Rectal smooth muscle tissue (tissue), 1 donor: ENCODE measurements around the gene WDTC1.
"Not testable (repeated sequence)": the region's sequence is repeated elsewhere in the genome, so short reads cannot be mapped to it uniquely, and the experiment has no call there.

ENCODE experiments used
- H3K27ac ChIP-seq: one replicate; pipeline ENCODE4 v1.7.0; 2013; ENCODE audit warnings: low read depth, low read length, inconsistent platforms
- H3K27me3 ChIP-seq: one replicate; pipeline ENCODE4 v1.7.0; 2013; ENCODE audit warnings: low read length; ENCODE audit not compliant: control insufficient read depth, insufficient read depth
- H3K36me3 ChIP-seq: one replicate; pipeline ENCODE4 v1.7.0; 2013; ENCODE audit warnings: low read length; ENCODE audit not compliant: control insufficient read depth, insufficient read depth
- H3K4me1 ChIP-seq: one replicate; pipeline ENCODE4 v1.7.0; 2013; ENCODE audit warnings: low read length; ENCODE audit not compliant: control insufficient read depth, insufficient read depth
- H3K4me3 ChIP-seq: one replicate; pipeline ENCODE4 v1.7.0; 2013; ENCODE audit warnings: low read length
- H3K9ac ChIP-seq: one replicate; pipeline ENCODE4 v1.7.0; 2013; ENCODE audit warnings: low read length

The WDTC1 gene, protein sequence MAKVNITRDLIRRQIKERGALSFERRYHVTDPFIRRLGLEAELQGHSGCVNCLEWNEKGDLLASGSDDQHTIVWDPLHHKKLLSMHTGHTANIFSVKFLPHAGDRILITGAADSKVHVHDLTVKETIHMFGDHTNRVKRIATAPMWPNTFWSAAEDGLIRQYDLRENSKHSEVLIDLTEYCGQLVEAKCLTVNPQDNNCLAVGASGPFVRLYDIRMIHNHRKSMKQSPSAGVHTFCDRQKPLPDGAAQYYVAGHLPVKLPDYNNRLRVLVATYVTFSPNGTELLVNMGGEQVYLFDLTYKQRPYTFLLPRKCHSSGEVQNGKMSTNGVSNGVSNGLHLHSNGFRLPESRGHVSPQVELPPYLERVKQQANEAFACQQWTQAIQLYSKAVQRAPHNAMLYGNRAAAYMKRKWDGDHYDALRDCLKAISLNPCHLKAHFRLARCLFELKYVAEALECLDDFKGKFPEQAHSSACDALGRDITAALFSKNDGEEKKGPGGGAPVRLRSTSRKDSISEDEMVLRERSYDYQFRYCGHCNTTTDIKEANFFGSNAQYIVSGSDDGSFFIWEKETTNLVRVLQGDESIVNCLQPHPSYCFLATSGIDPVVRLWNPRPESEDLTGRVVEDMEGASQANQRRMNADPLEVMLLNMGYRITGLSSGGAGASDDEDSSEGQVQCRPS

DNA sequence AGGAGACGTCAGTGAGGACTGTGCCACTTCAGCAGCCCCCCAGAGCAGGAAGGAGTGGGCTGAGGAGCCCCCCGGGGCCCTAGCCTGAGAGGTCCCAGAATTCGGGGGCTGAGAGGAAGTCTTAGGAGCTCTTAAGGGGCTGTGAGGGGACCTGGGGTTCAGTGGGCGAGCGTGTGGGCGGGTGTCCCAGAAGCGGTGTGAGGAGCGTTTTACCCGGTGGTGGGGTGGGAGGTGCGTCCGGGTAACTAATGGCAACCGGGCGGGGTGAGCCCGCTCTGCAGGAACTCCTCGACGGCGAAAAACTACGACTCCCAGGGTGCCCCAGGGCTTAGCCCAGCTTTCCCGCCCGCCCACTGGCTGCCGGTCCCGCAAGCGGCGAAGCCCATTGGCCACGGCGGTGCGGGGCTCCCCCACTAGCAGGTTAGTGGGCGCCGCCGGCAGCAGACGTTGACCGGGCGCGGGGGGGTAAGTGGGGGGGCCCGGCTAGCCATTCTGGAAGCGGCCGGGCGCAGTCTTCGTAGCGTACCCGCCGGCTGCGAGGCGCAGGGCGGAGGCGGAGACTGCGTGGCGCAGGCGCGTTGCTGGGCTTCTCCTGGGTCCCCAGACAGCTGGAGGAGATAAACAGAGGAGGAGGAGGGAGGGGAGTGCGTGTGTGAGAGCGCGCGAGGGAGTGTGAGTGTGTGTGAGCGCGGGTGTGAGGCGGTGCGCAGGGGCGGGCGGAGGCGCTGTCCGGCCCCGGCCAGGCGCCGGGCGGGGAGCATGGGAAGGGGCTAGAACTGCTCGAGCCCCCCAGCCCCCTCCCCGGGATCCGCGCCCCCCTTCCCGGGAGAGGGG lies at the start of gene WDTC1:
WDTC1 (plus strand) TSS at position 584 of the 834 bp plus-strand sequence. CDS start 26,423 bp downstream, outside the sequence.
- Histone ChIP-seq H3K4me1 (peaks cover 10% of the 10 kb centered on the region), H3K27me3 (no peaks in the 10 kb centered on the region), H3K9ac (peak within 1 kb of the TSS; percentile 57), H3K27ac (peak within 1 kb of the TSS; percentile 72), H3K36me3 (no peaks in the 10 kb centered on the region), H3K4me3 (peak within 1 kb of the TSS; percentile 82)

DNA sequence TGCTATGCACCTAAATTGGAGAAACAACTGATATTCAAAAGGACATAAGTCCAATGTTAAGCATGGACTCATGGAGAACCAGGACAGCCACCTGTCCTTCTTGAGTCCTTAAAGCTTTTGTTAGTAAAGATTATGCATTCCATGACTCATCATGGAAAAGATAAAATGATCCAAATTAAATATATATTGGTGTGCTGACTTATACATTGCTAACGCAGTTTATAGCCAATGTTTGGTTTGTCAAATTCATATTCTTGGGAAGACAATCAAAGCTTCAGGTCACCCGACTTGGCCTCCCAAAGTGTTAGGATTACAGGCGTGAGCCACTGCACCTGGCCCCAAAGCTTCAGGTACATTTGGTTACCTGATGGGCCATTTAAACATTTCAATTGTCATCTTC lies 49.8 kb upstream of the WDTC1 start:
- H3K4me3 ChIP-seq, H3K4me1 ChIP-seq, H3K27ac ChIP-seq: not testable (repeated sequence)

DNA sequence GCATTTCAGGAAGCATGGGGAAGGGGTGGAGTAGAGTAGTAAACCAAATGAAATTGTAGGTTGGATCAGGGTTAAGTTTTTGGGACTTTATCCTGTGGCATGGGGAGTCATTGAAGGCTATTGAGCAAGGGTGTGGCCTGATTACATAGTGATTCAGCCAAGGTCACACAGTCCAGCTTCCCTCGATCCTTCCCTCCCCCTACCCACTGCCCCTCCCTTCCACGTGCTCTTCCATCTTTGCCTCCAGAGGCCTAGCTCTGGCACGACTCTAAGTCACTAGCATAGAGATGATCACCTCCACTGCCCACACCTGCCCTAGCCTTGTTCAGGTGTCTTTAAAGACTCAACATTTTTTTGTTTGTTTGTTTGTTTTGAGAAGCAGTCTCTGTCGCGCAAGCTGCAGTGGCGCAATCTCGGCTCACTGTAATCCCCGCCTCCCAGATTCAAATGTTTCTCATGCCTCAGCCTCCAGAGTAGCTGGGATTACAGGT lies 42.3 kb upstream of the WDTC1 start:
- Histone ChIP-seq H3K9ac (no peak overlapping the region), H3K27me3 (no peaks in the 10 kb centered on the region), H3K4me1 (no peaks in the 10 kb centered on the region), H3K4me3 (no peak overlapping the region), H3K27ac (no peak overlapping the region), H3K36me3 (no peaks in the 10 kb centered on the region)

More for the DNA sequence above, 49.8 kb upstream of the WDTC1 start:
- H3K36me3 ChIP-seq, H3K9ac ChIP-seq, H3K27me3 ChIP-seq: not testable (repeated sequence)

DNA sequence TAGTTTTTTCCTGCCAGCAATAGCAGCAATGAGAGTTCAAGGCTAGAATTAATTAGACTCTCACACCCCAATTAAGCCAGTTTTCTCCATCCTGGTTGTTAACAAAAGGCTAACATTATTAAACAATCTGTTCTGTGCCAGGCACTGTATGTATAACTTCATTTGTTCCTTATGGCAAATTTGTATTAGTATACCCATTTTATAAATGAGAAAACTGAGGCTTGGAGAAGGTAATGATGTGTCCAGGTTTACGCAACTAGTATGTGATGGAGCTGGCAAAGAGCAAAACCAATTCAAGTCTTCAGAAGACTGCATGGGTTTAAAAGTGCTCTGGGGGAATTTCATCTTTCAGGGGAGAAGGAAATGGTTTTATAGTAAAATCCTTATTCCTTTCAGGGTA lies 41.2 kb upstream of the WDTC1 start:
- no peaks in the 10 kb centered on the region for H3K27me3 ChIP-seq
- H3K9ac ChIP-seq: no peak overlapping the region
- H3K36me3 ChIP-seq: no peaks in the 10 kb centered on the region
- no peak overlapping the region for H3K27ac ChIP-seq
- H3K4me3 ChIP-seq: no peak overlapping the region
- no peaks in the 10 kb centered on the region for H3K4me1 ChIP-seq

DNA sequence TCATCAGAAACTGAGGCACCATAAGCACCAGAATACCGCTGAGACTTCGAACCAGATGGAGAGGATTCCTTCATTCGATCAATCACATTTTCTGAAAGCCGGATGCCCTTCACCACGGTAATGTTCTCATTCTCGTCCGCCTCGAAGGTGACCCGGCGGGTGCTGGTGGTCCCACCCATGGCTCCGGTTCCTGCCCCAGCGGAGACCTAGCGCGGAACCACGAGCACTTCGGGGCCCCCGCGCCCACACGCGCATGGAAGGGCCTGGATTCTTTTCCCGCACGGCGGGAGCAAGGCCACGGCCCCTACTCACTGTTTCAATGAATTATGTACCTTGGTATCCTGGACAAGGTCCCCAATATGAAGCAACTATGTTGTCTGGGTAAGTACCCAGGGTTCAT lies 33.1 kb upstream of the WDTC1 start:
- Histone ChIP-seq H3K4me1 (no peaks in the 10 kb centered on the region), H3K36me3 (no peaks in the 10 kb centered on the region), H3K27ac (no peak overlapping the region), H3K4me3 (no peak overlapping the region), H3K27me3 (no peaks in the 10 kb centered on the region), H3K9ac (no peak overlapping the region)

DNA sequence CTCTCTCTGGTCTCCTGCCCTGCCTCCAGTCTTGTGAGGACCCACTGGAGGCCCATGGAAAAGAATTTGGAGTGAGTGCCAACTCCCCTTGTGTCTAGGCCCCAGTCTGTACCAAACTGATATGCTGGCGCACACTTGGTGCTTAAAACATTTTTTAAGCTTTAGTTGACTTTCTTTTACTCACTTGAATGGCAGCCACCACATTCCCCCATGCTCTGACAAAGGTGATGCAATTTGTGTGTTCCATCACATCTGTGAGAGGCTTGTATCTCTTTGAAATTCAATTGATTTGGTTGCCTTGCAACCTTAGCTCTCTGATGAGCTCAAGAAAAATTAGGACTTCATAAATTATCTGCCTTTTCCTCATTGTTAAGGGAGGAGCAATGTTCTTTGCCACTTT lies 30.5 kb upstream of the WDTC1 start:
- Histone ChIP-seq H3K27me3 (no peaks in the 10 kb centered on the region), H3K27ac (no peak overlapping the region), H3K4me3 (no peak overlapping the region), H3K36me3 (no peaks in the 10 kb centered on the region), H3K4me1 (no peaks in the 10 kb centered on the region), H3K9ac (no peak overlapping the region)

DNA sequence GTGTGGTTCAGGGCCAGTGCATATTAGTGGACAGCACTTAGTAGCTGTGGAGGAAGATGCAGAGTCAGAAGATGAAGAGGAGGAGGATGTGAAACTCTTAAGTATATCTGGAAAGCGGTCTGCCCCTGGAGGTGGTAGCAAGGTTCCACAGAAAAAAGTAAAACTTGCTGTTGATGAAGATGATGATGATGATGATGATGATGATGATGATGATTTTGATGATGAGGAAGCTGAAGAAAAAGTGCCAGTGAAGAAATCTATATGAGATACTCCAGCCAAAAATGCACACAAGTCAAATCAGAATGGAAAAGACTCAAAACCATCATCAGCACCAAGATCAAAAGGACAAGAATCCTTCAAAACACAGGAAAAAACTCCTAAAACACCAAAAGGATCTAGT lies 27.2 kb upstream of the WDTC1 start:
- H3K27me3 ChIP-seq, H3K4me3 ChIP-seq, H3K9ac ChIP-seq, H3K36me3 ChIP-seq, H3K4me1 ChIP-seq, H3K27ac ChIP-seq: not testable (repeated sequence)

DNA sequence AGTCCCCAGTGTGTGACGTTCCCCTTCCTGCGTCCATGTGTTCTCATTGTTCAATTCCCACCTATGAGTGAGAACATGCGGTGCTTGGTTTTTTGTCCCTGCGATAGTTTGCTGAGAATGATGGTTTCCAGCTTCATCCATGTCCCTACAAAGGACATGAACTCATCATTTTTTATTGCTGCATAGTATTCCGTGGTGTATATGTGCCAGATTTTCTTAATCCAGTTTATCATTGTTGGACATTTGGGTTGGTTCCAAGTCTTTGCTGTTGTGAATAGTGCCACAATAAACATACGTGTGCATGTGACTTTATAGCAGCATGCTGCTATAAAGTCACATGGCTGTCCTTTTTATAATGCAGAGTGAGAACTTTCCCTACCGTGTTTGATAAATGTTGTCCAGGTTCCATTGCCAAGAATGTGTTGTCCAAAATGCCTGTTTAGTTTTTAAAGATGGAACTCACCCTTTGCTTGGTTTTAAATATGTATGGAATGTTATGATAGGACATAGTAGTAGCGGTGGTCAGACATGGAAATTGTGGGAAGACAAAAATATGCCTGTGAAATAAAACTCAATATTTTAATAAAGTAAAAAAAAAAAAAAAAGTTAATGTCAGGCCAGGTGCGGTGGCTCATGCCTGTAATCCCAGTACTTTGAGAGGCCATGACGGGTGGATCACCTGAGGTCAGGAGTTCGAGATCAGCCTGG lies 26.1 kb upstream of the WDTC1 start:
- not testable (repeated sequence) for H3K4me1 ChIP-seq, H3K27me3 ChIP-seq, H3K4me3 ChIP-seq, H3K9ac ChIP-seq, H3K36me3 ChIP-seq, H3K27ac ChIP-seq

DNA sequence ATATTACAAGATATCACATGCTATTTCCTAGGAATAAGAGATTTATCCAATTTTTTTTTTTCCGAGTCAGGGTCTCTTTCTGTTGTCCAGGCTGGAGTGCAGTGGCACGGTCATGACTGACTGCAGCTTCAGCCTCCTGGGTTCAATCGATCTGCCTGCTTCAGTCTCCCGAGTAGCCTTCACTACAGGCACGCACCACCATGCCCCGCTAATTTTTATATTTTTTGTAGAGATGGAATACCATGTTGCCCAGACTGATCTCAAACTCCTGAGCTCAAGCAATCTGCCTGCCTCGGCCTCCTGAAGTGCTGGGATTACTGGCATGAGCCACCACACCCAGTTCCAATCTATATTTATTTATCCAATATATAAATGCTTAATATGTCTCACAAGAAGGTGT lies 18.0 kb upstream of the WDTC1 start:
- no peak overlapping the region for H3K9ac ChIP-seq
- H3K4me3 ChIP-seq: no peak overlapping the region
- H3K36me3 ChIP-seq: no peaks in the 10 kb centered on the region
- H3K27ac ChIP-seq: no peak overlapping the region
- no peaks in the 10 kb centered on the region for H3K4me1 ChIP-seq
- H3K27me3 ChIP-seq: no peaks in the 10 kb centered on the region

DNA sequence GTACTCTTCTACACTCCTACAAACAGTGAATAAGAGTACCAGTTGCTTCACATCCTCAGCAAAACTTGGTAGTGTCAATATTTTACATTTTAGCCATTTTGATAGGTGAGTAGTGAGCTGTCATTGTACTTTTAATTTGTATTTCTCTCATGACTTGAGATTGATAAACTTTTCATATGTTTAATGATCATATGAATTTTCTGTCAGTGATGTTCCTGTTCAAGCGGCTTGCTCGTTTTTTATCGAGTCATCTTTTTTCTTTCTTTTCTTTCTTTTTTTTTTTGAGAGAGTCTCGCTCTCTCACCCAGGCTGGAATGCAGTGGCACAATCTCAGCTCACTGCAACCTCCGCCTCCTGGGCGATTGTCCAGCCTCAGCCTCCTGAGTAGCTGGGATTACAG lies 17.0 kb upstream of the WDTC1 start:
- H3K9ac ChIP-seq: no peak overlapping the region
- H3K36me3 ChIP-seq: no peaks in the 10 kb centered on the region
- H3K4me3 ChIP-seq: no peak overlapping the region
- H3K4me1 ChIP-seq: no peaks in the 10 kb centered on the region
- H3K27me3 ChIP-seq: no peaks in the 10 kb centered on the region
- H3K27ac ChIP-seq: no peak overlapping the region

DNA sequence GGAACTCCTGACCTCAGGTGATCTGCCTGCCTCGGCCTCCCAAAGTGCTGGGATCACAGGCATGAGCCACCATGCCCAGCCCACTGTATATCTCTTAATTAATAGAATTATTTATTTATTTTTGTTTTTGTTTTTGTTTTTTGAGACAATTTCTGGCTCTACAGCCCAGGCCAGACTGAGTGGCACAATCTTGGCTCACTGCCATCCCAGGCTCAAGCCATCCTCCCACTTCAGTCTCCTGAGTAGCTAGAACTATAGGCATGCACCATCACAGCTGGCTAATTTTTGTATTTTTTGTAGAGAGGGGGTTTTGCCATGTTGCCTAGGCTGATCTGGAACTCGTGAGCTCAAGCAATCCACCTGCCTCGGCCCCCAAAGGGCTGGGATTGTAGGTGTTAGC lies 15.7 kb upstream of the WDTC1 start:
- no peak overlapping the region for H3K9ac ChIP-seq
- no peaks in the 10 kb centered on the region for H3K4me1 ChIP-seq
- H3K36me3 ChIP-seq: no peaks in the 10 kb centered on the region
- H3K27ac ChIP-seq: no peak overlapping the region
- H3K27me3 ChIP-seq: no peaks in the 10 kb centered on the region
- no peak overlapping the region for H3K4me3 ChIP-seq

DNA sequence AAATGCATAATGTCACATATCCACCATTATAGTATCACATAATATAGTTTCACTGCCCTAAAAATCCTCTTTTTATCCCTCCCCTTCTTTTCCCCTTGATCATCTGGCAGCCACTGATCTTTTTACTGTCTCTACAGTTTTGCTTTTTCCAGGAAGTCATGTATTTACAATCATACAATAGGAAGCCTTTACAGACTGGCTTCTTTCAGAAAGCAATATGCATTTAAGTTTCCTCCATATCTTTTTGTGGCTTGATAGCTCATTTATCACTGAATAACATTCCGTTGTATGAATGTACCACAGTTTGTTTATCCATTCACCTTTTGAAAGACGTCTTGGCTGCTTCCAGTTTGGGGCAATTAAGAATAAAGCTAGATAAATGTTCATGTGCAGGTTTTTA lies 14.3 kb upstream of the WDTC1 start:
- no peak overlapping the region for H3K27ac ChIP-seq
- no peak overlapping the region for H3K9ac ChIP-seq
- no peaks in the 10 kb centered on the region for H3K36me3 ChIP-seq
- no peaks in the 10 kb centered on the region for H3K27me3 ChIP-seq
- H3K4me3 ChIP-seq: no peak overlapping the region
- H3K4me1 ChIP-seq: no peaks in the 10 kb centered on the region
